ENCODE data around the gene NEK2.
A peak's percentile ranks its signal among the peaks of the same experiment; 100 is the strongest.
"Not testable (repeated sequence)": the region's sequence is repeated elsewhere in the genome, so short reads cannot be mapped to it uniquely, and the experiment has no call there.

NEK2 gene

DNA sequence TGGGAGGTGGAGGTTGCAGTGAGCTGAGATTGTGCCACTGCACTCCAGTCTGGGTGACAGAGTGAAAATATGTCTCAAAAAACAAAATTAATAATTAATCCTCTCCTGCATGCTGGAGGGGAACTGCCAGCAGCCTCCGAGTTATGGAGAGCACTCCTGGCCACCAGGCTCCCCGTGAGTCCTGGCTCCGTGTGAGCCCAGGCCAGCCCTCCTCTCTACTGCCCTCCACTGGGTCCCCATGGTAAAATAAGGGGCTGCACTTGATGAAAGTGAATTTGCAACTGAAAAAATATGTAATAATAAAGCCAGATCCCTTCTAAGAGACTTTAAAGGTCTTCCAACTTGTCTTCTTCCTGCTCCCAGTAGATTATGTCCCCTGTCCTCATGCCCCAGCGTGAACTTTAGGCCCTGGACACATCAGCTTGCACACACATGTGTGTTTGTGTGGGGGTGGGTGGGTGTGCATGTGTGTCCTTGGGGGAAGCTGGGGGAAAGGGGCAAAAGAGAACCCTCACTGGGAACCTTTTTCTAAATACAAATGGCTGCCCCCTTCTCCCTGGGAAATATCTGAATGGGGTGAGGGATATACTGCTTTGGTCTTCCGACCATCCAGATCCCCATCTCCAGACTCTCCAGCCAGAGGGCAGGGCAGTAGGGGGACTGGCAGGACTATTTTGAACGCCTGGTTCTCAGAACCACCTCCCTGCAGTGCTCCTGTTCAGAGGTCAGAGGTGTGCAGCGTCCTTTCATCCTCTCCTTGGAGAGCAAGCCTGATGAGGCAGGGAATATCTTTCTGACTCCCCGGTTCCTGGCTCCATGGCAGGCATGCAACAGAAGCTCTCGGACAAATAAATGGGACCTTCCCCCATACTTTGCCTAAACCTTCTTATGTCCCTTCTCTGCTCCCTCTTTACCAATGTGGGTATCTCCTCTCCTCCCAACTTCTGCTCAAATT is 26.2 kb downstream of the NEK2 start:
- no peak for DNase-seq

DNA sequence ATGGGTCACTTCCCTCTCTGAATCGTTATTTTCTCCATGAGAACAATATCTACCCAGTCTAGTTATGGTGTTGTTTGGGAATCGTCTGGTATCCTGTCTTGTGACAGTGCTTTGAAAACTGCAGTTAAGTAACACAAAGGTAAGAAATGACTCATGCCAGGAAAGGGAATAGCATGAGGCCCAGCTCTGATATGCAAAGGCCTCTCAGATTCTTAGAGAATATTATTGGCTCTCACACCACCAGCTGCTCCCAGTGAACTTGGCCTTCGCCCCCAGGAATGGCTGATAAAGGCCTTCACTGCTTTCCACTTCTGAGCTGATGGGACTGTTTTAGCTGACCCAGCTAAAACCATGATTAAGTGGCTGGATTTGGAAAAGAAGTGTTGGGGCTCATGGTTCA is 27.1 kb downstream of the NEK2 start:
- DNase-seq = peak; percentile 64

DNA sequence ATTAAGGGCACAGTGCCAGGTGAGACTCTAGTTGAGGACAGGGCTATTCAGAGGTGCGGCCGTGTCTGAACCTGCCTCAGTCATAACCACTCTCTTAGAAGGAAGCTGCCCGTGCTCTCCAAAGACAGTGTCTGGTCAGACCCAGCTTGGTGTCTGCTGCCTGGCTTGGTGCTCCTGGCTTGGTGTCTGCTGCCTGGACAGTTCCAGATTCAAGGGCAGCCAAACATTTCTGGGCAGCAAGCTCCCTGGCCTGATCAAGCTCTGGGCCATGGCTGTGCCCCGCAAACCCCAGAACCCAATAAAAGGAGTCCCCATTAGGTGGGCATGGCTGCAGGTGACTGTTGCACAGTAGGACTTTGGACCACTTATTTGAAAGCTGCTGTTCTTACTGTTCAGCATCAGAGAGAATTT is 27.7 kb downstream of the NEK2 start:
- DNase-seq = no peak

DNA sequence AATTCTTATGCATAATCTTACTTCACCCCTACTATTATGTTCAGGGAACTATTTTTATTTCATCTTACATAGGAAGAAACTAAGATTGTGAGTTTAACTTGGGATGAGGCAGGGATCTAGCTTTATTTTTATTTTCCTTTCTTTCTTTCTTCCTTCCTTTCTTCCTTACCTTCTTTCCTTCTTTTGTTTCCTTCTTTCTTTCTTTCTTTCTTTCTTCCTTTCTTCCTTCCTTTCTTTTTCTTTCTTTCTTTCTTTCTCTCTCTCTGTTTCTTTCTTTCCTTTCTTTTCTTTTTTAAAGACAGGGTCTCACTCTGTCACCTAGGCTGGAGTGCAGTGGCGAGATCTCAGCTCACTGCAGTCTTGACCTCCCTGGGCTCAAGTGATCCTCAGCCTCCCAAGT is 28.9 kb downstream of the NEK2 start:
- no peak for DNase-seq

DNA sequence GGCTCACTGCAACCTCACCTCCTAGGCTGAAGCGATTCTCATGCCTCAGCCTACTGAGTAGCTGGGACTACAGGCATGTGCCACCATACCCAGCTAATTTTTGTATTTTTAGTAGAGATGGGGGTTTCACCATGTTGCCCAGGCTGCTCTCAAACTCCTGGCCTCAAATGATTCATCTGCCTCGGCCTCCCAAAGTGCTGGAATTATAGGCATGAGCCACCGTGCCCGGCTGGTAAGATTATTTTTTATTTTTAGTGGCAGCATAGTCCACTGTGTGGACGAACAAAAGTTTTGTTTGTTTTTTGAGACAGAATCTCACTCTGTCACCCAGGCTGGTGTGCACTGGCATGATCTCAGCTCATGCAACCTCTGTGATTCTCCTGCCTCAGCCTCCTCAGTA is 29.8 kb downstream of the NEK2 start:
- DNase-seq = not testable (repeated sequence)

GRCh38 chr1:211644653-211645052 is 30.8 kb downstream of the NEK2 start:
- no peak for DNase-seq

DNA sequence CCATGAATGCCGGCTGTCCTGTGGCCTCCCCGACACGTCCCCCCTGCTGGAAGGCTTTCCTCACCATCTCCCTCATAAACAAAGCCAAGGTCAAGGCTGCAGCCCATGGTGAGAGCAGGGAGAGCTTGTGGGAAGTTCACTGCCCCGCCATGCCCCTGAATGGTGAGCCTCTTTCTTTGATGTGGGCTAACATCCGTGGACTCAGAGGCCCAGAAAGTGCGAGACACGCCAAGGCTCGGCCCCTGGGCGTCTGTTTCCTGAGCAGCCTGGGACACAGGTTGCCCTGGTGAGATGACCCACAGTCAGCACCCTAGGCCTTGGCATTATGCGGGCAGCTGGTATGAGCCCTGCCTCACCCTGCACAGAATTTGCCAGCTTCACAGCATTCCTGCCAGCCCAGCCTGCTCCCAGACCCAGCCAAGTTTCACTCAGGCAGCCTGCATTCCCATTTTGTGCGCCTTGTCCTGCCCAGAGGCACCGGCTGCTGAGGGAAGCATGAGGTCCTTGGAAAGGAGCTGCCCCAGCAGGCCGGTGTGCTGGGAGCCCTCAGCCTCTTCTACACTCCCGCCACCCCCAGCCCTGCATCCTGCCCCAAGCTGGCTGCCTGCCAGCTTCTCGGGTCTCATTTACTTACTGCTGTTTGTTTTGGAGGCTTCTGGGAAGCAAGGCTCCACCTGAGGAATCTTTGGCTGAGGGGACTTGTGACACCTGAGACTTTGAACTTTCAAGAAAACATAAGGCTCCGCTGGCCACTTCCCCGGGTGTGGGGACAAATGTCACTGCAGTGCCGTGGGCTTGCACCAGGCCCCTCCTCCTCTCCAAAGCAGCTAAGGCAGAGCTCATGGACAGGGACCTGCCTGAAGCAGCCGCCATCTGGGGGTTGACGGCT is 31.9 kb downstream of the NEK2 start:
- DNase-seq = peak; percentile 7

DNA sequence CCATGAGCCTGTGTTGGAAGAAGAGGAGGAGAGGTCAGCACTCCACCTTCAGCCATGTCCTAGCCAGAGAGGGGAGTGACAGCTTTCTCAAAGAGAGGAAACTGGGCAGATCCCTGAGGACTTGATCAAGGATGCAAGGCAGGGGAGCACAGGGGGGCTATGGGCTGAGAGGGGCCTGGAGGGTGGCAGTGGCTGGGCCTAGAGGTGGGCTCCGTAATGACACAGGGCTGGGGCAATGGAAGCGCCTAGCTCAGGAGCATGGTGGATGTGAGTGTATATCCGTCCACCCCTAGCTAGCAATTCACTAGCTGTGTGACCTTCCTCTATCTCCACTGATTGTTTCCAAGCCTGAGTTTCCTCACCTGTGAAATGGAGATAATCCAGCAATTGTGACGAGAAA is 32.6 kb downstream of the NEK2 start:
- no peak for DNase-seq

DNA sequence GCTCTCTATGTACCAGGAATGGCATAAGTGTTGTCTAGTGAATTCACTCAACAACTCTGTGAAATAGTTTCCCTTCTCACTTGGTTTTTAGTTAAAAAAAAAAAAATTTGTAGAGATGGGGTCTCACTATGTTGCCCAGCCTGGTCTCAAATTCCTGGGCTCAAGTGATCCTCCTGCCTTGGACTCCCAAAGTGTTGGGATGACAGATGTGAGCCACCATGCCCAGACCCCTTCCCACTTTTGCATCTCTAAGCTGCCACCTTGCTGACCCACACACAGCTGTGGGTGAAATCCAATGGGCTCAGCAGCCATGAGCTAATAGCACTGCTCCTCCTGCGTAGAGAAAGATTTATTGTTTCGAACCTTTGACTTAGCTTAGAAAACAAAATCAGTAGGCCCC is 33.5 kb downstream of the NEK2 start:
- DNase-seq = no peak

- no peak for DNase-seq
Measured at GRCh38 chr1:211641044-211641800, 34.2 kb downstream of the NEK2 start.

DNA sequence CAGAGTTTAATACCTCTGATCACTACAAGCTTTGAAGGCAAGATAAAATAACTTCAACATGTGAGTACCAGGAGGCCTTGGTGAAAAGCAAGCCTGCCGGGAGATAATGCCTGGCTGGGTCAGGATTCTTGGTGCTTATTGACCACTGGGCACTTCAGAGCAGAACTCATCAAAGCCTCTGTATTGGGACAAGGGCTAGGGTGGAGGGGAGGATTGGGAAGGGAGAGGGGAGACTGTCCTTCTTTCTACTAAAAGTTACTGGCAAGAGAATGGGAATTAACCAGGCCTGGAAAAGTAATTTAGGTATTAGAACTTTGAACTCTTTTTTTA is 35.2 kb downstream of the NEK2 start:
- DNase-seq = no peak

GRCh38 chr1:211639475-211640300 is 35.7 kb downstream of the NEK2 start:
- DNase-seq = peak; percentile 67

DNA sequence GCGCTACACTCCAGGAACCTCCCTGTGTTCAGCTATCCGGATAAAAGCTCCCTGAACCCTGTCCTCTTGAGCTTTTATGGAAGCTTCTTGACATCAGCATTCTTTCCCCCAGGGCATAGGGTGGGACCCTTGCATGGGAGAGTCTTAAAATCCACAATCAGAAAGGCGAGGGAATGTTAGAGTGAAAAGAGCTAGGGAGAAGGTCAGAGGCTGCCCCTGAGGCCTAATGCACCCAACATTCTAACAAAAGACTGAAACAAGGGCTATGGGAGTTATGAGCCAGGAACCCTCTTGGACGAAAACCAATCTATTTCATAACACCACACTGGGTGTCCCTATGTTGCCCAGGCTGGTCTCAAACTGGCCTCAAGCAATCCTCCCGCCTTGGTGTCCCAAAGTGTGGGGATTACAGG is 36.7 kb downstream of the NEK2 start:
- DNase-seq = no peak

DNA sequence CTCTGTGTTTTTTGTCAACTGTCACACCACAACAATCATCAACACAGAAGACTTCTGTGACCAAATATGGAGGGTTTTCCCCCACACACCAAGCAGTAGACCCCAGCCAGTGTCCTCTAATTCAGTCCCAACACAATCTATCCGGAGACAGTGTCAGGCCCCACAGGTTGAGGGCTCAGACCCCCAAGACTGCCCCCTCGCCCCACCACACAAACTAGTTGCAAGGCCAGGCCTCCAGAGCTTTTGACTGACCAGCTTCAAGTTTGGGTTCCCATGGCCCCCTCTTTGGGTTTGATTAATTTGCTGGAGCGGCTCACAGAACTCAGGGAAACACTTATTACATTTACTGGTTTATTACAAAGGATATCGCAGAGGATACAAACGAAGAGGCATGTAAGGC is 37.2 kb downstream of the NEK2 start:
- no peak for DNase-seq

DNA sequence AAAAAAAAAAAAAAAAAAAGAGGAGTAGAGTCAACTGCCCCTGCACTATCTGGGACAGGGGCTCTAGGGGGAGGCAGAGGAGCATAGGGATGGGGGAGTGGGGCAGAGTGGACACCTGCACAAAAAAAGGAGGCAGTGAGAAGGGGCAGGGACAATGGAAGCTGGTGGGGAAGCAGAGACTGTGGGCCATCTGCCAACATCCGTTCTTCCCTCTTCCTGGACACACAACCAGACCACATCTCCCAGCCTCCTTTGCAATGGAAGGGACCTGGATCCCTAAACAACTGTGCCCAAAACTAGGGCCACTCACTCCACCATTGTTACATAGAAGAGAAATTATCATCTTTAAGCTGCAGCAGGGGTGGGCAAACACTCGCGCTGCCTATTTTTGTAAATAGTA is 38.4 kb downstream of the NEK2 start:
- DNase-seq = no peak

- peak; percentile 63 for DNase-seq
Measured at GRCh38 chr1:211636575-211637029, 38.8 kb downstream of the NEK2 start.

GRCh38 chr1:211635597-211636205 is 39.7 kb downstream of the NEK2 start:
- DNase-seq = no peak

DNA sequence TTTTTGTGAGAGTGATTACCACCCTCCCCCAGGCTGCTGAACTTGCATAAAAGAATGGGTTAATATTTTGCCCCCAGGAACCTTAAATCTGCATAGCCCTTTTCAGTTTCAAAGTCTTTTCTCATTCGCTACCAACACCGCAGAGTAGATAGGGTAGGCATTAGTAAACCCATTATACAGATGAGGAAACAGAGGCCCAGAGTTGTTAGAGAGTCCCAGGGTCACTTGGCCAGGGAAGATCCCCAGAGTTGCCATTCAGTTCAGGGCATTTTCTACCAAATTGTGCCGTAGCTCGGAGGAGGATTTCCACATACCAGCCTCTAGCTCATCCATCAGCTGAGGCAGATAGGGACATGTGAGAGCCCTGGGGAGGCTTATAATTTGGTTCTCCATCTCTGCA is 40.5 kb downstream of the NEK2 start:
- no peak for DNase-seq

GRCh38 chr1:211634461-211634860 is 41.0 kb downstream of the NEK2 start:
- no peak for DNase-seq

DNA sequence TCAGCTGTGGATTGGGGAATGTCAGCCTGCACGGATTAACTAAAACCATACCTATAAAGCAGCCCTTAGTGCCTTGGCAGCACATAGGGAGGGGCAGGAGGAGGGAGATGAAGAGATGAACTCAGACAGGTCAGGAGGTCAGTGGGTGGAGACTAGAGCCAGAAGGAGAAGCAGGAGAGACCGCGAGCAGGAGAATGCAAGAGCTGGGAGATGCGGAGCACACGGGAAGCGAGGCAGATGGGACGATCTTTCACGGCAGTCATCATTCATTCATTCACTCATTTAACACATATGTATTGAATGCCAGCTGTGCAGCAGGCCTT is 41.9 kb downstream of the NEK2 start:
- DNase-seq = no peak

- peak; percentile 68 for DNase-seq
Measured at GRCh38 chr1:211632808-211633523, 42.5 kb downstream of the NEK2 start.
